Measurements from ENCODE around the gene TSPAN16. TPM values are rescaled to one million over a fixed set of nuclear protein-coding genes. Genes with fewer than 3 reads are reported as not detected.

TSPAN16 gene
- total and polyA plus RNA-seq, 2 experiments from 2014 or later, result not detected

GRCh38 chr19:11252665-11253355 is 43.1 kb upstream of the TSPAN16 start (continued):
- TF ChIP-seq ZNF462 (CRISPR knock-in tag; IDR thresholded peaks at IDR 0.05) (no peak), STAT1 (IDR thresholded peaks at IDR 0.05; ENCODE audit: unreplicated experiment) (no peak), REST (IDR thresholded peaks at IDR 0.05; ENCODE audit: unreplicated experiment) (no peak), JUNB (IDR thresholded peaks at IDR 0.05; ENCODE audit: unreplicated experiment) (no peak), EZH2 (IDR thresholded peaks at IDR 0.05; ENCODE audit: low read depth, unreplicated experiment) (no peak)
